NCI-H526 (cell line): Measurements from ENCODE around the gene CCSER1.
"Not testable (repeated sequence)": the region's sequence is repeated elsewhere in the genome, so short reads cannot be mapped to it uniquely, and the experiment has no call there.

Experiments used
- DNase-seq, 2 experiments: peaks; one replicate each; lab custom pipeline; 2025; lab: John Stamatoyannopoulos, UW

Gene CCSER1

DNA sequence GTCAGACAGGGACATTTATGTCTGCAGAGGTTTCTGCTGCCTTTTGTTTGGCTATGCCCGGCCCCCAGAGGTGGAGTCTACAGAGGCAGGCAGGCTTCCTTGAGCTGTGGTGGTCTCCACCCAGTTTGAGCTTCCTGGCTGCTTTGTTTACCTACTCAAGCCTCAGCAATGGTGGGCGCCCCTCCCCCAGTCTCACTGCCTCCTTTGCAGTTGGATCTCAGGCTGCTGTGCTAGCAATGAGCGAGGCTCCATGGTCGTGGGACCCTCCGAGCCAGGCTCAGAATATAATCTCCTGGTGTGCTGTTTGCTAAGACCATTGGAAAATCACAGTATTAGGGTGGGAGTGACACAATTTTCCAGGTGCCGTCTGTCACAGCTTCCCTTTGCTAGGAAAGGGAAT is 578.3 kb downstream of the CCSER1 start:
- not testable (repeated sequence) for DNase-seq

DNA sequence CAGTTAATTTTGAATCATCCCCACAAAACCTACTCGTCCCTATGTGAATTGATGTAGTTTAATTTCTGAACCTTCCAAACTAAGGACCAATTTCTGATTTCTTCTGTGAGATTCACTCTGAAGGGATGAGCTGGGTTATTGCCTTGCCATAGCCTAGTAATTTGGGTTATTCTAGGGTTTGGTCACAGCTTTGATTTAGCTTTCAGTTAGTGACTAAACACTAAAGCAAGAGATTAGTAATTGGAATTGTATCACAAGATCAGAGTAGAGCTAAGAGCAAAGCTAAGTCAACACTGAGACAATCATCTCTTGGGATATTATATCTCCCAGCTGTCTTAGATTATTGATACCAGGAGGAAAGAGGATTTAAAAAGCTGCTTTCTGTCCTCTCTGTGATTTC is 588.0 kb downstream of the CCSER1 start:
- no peak for DNase-seq

DNA sequence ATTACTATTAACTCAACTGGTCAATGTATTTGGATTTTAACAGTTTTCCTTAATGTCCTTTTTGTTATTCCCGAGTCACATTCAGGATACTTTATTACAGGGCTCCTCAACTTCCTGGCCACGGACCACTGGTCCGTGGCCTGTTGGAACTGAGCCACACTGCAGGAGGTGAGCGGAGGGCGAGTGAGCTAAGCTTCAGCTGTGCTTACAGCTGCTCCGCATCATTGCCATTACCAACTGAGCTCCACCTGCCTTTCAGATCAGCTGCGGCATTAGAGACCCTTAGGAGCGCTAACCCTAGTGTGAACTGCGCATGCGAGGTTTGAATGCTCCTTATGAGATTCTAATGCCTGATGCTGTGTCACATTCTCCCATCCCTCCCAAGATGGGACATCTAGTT is 591.7 kb downstream of the CCSER1 start:
- DNase-seq, result no peak

DNA sequence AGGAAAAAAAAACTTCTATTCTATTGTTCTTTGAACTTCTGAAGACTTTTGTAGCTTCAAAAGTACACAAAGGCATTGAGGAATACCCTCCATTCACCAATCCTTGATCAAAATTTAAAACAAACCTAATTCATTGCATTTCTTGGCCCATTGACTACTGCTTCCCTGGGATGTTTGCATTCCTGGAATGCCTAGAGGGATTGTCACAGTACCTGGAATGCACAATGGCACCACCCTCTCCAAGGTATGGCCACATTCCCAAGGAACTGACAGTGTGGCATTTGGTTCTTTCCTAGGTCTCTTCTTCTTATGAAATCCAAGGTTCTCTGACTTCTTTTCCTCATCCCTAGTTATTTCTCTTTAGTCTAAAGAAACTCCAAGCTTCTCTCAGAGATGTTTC is 600.7 kb downstream of the CCSER1 start:
- DNase-seq, result no peak

DNA sequence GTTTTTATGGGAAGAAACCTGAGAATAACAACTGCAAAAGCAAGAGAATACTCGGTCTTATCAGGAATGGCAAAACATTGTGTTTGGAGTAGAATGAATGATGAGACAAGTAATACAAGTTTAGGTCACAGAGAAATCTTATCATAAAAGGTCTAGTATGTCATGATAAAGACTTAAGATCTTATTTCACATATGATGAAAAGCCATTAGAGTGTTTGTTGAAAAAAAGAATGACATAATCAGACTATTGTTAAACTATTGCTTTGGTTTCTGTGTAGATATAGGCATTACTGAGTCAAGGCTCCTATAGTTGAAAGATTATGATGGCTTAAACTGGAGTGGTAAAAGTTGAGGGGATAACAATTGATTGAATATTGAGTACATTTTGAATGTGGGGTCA is 603.6 kb downstream of the CCSER1 start:
- no peak for DNase-seq

DNA sequence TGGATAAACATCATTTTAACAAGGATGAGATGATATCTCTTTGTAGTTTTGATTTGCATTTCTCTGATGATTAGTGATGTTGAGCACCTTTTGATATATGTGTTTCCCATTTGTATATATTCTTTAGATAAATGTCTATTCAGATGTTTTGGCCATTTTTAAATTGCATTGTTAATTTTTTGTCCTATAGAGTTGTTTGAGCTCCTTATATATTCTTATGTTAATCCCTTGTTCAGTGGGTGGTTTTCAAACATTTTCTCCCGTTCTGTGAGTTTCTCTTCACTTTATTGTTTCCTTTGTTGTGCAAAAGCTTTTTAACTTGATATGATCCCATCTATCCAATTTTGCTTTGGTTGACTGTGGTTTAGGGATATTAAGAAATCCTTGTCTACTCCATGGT is 606.0 kb downstream of the CCSER1 start:
- DNase-seq, result no peak

DNA sequence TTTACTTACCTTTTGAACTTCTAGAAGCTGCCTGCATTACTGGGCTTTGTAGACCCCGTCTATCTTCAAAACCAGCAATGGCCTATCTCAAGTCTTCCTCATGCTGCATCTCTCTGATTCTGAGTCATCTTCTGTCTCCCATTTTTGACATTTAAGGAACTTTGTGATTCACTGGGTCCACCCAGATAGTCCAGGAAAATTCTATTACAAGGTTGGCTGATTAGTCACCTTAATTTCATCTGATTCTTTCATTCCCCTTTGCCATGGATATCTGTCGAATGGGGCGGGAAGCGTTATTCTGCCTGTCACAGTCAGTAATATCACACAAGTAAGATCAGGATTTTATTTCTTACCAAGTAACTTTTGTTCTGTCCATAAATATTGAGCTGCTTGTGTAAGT is 618.0 kb downstream of the CCSER1 start:
- DNase-seq, result no peak

DNA sequence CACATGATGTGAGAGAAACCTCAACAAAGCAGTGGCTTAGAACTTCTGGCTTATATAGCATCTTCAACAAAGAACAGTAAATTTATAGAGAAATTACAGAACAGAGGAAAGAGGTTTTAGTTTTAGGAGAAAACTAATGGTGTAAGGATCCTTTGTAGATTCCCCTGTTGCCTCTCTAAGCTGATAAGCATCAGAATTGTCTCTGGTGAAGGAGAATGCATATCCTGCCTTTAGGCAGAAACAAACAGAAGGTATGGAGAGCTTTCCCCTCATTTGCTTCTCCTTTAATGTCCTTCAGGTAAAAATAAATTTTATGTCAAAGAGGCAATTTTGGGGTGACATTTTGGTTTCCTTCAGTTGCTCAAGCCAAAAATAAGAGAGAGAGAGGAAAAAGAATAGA is 625.9 kb downstream of the CCSER1 start:
- DNase-seq, result no peak

DNA sequence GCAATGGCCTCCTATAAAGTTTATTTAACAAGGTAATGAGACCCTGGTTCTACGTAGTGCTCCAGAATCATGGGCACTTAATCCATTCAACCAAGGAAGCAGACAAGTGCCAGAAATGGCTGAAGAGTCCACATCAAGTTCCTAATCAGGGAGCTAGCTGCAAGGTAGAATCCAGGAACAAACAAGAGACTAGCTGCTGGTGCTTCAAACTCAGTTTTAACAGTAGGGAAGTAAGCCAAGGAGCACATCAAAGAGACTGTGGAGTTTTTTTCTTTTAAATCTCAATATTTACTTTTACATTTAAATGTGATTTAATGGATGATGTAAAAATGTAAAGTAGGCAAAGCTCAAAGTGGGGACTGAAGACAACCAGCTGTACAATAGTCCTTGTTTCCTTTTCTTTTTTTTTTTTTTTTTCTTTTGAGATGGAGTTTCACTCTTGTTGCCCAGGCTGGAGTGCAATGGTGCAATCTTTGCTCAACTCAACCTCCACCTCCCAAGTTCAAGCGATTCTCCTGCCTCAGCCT is 630.4 kb downstream of the CCSER1 start:
- DNase-seq, result no peak

DNA sequence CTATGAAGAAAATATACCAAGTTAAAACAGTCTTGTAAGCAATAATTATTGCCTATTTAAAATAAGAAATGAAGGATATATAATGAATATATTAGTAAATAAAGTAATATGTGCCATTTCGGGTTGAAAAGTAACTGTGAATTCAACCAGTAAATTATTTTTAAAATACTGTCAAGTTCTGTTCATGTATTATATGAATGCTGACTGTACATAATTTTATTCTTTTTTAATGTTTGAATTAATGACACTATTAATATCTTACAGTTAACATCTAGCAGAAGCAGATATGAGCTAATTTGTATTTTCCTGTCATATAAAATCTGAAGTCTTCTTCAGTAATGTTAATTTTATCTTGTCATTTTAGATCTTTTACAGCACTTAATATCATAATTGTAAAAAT is 632.9 kb downstream of the CCSER1 start:
- no peak for DNase-seq

DNA sequence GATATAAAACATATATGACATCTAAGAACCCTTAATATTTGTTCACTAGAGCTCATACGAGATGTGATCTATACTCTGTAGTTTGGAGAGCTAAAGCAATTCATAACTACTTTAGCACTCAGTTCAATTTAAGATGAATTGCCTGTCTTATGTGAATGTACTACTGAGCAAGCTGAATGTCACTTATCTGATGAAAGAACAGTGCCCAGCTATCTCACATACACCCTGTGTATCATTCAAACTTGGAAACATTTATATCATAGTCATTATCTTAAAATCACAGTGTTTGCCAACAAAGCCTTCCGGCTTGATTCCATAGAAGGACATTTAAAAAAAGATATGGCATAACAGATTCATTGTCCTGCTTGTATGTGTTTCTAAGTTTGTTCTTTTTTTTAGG is 639.6 kb downstream of the CCSER1 start:
- no peak for DNase-seq

DNA sequence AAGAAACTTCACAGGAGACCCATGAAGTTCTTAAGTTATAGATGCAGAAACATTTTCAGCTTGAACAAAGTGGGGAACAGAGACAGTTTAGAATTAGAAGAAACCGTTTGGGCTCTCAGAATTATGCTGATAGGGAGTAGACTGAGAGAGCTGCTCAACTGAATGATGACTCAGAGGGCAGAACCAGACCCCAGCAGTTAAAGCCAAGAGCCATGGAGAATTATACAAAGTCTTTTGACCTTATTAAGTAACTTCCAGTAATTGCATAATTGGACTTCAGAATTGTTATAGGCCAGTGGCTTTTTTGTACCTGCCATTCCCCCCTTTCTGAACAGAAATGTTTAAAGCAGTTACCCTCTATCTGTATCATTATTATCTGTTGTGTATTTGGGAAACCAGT is 642.1 kb downstream of the CCSER1 start:
- no peak for DNase-seq

DNA sequence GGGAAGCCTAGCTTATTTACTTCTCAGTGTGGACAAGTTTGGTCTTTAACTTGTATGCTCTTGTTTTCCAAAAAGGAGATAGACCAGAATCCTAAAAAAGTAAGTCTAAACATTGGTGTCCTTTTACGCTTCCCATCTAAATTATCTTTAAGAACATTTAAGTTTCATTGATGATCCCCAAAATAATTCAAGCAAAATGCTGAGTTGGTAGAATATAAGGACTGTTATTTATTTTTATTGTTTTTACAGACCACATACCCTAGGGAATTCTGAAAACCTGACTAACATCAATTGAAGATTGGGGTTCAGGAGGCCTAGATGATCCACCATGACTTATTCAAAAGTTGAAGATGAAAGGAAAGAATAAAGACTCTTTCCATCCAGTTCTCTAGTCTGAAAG is 653.0 kb downstream of the CCSER1 start:
- DNase-seq, result no peak

DNA sequence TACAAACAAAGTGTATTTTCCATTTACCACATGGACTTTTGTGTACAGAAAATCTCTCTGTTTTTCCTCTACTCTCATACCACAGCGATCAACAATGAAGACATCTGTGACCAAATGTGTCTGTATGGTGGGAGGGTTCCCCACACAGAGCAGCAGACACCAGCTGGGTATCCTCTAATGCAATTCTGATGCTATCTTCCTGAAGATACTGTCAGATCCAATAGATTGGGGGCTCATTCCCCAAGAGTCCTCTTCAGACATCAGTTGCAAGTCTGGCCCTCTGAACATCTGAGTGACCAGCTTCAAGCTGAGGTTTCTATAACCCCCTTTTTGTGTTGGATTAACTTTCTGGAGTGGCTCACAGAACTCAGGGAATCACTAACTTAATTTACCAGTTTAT is 659.4 kb downstream of the CCSER1 start:
- DNase-seq, result no peak

DNA sequence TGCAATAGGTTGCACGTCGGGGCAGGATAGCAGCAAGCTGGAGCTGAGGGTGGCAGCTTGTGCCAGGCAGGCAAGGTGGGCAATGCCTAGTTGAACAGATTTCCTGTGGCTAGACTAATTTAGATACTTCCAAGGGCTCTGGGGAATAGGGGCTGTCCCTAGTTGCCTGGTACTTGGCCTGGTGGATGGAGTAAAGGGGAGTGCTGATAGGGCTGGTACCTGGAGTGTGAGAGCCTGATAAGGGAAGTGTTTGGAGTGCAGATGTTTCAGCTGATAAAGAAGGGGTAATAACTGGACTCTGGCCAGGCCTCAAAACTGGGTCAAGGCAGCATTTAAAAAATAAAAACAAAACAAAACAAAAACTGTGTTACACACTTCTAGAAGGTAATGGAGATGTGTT is 665.5 kb downstream of the CCSER1 start:
- no peak for DNase-seq

DNA sequence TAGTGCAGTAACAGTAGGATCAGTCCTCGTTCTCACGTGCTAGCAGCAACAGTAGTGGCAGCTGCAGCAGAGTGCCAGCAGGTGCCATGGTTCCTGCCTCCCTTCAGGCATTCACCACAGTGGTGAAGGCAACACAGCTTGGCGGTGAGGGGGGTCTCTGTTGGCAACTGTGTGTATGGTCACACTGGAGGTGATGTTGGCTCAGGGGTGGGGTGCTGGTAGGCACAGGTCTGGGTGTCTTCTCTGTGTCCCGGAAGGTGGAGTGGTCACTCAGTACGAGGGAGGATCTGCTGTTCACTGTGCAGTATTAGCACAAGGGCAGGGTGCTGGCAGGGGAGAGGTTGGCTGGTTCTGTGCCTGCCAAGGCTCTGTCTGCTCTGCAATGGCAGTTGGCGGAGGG is 671.8 kb downstream of the CCSER1 start:
- no peak for DNase-seq

DNA sequence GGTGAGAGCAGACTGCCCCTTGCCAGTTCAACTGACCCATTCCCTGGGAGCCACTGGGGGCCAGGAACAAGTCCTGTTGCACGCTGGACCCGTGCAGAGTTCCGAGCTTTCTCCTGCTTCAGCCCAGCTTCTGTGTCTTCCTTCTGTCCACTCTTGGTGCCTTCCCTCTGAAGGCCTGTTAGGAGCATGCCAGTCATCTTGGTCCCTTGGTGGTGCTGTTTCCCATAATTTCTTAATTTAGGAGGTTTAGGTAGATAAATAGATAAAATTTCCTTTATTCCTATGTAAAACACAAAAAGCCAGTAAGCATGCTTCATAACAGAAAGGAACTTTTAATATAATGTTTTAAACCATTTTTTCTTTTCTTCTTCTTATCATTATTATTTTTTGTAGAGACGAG is 672.7 kb downstream of the CCSER1 start:
- DNase-seq, result no peak

DNA sequence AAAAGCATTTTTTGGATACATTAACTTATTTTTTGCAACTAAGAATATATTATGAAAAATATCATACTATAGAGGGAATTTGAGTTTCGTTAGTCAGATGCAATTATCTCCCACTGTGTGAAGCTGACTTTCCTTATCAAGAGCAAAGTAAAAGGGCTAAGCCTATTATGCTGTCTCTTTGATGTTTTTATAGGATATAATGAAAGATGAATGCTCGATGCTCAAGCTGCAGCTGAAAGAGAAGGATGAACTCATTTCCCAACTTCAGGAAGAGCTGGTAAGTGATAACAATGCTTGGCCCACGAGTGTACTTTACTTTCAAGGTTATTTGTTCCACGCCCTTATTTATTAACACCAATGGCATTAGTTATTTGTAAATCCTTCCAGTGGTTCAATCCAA is 688.4 kb downstream of the CCSER1 start:
- DNase-seq, result no peak

DNA sequence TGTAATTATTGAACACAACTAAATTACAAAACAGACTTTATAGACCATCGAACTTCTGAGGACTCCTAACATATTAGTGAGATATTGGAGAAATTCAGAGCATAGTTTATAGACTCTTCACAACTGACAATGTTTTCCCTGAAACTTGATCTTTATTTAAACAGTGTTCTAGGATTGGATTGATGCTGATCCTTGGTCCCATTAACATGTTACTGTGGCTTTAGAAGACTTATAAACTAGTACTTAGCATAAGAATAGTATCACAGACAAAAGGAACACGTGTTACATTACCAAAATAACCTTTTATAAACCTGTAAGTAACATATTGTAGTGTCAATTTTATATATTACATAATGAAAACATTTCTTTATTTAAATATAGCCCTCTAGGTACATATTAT is 689.6 kb downstream of the CCSER1 start:
- DNase-seq, result no peak

DNA sequence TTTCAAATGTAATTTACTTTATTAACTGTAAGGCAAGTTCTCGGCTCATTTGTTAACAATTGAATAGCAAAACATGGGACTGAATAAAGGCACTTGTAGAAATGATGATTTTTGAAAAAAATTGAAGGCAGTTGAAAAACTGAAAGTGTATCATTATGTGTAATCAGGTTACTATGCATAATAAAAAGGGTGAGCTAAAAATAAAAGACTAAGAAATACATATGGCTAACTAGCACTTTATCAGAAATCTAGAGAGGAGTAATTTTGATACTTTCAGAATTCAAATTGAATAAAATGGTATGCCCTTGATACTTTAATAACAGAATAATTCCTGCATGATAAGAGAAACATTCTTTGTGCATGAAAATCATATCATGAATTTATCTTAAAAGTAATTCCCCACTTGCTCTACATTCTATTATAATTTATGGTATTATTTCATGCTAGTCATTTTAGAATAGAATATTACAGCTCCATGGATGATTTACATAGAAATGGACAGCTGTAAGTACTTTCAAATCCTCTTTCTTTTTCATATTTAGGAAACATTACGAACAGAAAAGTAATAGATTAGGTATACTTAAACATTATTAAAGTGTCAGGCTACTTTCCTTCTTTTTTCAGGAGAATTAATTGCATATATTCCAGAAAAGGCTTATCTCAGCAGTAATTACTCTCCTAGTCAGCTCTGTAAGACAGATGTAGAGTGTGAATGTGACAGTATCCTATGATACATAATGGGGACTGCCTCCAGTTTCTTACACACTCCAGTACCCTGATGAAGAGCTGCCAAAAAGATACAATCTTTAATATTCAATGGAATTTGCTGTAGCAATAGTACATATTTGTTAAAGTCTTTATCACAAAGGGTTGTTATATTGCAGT is 697.3 kb downstream of the CCSER1 start:
- DNase-seq, result no peak

DNA sequence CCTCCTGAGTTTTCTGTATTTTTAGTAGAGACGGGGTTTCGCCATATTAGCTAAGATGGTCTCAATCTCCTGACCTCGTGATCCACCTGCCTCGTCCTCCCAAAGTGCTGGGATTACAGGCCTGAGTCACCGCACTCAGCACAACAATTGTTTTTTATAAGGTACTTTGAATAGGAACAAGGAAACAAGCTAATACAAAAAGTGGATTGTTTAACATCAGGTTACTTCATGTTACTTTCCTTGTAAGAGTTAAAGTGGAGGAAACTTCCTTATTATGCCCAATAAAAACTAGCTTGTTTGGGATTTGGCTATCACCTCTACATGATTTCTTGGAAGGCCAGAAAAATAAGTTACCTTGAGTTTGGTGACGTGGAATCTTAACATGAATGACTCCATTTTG is 698.7 kb downstream of the CCSER1 start:
- DNase-seq, result no peak

DNA sequence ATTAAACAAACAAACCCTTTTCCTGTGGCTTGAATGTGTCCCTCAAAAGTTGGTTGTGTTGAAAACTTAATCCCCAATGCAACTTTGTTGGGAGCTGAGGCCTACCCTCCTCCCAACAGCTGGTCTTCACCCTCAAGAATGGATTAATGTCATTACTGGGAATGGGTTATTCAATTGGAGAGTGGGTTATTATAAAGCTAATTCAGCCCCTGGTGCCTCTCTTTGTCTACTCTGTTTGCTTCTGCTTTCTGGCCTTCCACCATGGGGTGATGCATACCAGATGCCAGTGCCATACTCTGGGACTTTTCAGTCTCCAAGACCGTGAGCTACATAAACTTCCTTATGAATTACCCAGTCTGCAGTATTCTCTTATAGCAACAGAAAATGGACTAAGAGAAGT is 706.5 kb downstream of the CCSER1 start:
- no peak for DNase-seq

DNA sequence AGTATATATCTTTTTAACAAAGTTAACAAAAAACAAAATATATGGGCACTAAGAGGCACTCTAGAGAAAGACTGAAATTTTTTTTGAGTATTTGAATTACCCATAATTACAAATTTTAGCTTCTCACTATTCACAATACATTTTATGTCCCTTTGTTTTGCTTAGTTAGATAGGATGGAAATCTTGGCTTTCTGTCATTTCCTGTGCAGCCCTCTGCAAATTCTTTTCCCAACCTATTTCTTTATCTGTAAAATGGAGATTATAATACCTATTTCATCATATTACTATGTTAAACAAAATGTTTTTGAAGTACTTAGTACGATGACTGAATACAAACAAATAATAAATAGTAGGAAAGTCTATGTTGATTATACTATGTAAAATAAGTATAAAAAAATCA is 710.0 kb downstream of the CCSER1 start:
- DNase-seq, result no peak

DNA sequence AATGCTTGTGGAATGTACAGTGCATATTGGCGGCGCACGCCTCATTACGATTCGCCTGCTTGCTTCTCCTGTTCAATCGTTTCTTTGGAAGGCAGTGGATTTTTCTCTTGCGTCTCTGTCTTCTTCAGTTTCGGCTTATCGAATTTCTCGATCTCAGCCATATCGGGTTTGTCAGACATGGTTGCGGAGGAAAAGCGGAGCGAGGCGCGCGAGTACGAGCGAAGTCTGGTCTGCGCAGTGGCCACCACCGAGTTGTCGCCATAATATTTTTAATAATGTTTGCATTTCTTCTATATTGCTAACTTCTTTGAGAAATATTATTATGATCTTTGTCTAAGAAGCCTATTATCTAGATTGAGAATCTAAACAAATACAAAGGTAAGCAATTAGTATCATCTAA is 711.7 kb downstream of the CCSER1 start:
- DNase-seq, result not testable (repeated sequence)
